C4-2B (cell line): ENCODE measurements around the gene DPP3.

Experiments used
- ZFX ChIP-seq: fragments of 450-650 bp; IDR thresholded peaks from 2 replicates; pipeline ENCODE4 v1.6.1; 2017
- TF ChIP-seq, protein P1 (sequence below): fragments of 450-650 bp; conservative IDR thresholded peaks from 2 replicates; pipeline ENCODE4 v1.5.1; 2017; ENCODE audit warnings: mild to moderate bottlenecking

DNA sequence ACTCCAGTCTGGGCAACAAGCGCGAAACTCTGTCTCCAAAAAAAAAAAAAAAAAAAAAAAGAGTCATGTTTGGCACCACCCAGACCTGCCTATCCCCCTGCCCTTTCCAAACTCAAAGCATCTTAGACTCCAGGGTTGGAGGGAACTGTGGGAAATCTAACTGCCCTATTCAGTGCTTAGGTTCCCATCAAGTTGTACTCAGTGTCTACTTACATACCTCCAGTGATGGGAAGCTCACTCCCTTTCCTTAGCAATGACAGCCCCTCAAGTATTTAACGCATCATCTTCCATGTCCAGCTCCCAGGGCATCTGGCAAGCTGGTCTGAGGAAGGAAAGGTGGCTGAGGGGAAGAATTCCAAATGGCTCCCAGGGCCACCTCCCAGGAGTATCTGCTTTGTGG is 69.5 kb downstream of the DPP3 start:
- TF ChIP-seq, protein P1, sequence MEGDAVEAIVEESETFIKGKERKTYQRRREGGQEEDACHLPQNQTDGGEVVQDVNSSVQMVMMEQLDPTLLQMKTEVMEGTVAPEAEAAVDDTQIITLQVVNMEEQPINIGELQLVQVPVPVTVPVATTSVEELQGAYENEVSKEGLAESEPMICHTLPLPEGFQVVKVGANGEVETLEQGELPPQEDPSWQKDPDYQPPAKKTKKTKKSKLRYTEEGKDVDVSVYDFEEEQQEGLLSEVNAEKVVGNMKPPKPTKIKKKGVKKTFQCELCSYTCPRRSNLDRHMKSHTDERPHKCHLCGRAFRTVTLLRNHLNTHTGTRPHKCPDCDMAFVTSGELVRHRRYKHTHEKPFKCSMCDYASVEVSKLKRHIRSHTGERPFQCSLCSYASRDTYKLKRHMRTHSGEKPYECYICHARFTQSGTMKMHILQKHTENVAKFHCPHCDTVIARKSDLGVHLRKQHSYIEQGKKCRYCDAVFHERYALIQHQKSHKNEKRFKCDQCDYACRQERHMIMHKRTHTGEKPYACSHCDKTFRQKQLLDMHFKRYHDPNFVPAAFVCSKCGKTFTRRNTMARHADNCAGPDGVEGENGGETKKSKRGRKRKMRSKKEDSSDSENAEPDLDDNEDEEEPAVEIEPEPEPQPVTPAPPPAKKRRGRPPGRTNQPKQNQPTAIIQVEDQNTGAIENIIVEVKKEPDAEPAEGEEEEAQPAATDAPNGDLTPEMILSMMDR, result no peak
- no peak for TF ChIP-seq ZFX
